Mesenteric fat pad (tissue), 1 donor: ENCODE results near the gene GNA12. TPM values are rescaled to one million over a fixed set of nuclear protein-coding genes. Genes with fewer than 3 reads are reported as not detected.

Experiments
- DNase-seq: peaks from one replicate; pipeline ENCODE4 v3.0.0-alpha.2; 2020; ENCODE audit warnings: low spot score
- total RNA-seq: library from RNA; stranded (reverse); fragmentation: NEBNext Ultra II Directional; extraction: Animal tissue kit (Norgen Biotek cat#: 25700); gene quantifications from one replicate; pipeline ENCODE4 v1.2.1, GENCODE V29; 2021
- donor health status: DM: yes; HTN: yes; CAD: no.

GNA12 gene
- total RNA-seq, 1 donor from 2014 or later: 70.1 TPM

- DNase-seq: no peak
Observed at GRCh38 chr7:2718296-2718965, 125.7 kb downstream of the GNA12 start.

- no peak for DNase-seq
Observed at GRCh38 chr7:2717293-2718261, 126.5 kb downstream of the GNA12 start.

- no peak for DNase-seq
Observed at GRCh38 chr7:2716906-2717292, 127.2 kb downstream of the GNA12 start.

GRCh38 chr7:2716488-2716887 lies 127.6 kb downstream of the GNA12 start:
- no peak for DNase-seq

GRCh38 chr7:2715341-2716231 lies 128.5 kb downstream of the GNA12 start:
- no peak for DNase-seq

- no peak for DNase-seq
Observed at GRCh38 chr7:2714636-2715035, 129.5 kb downstream of the GNA12 start.

GRCh38 chr7:2713978-2714377 lies 130.1 kb downstream of the GNA12 start:
- no peak for DNase-seq

- DNase-seq: no peak
Observed at GRCh38 chr7:2713370-2713769, 130.7 kb downstream of the GNA12 start.

GRCh38 chr7:2711895-2712675 lies 132.0 kb downstream of the GNA12 start:
- DNase-seq: no peak

- no peak for DNase-seq
Observed at GRCh38 chr7:2710901-2711551, 133.1 kb downstream of the GNA12 start.

GRCh38 chr7:2710286-2710655 lies 133.8 kb downstream of the GNA12 start:
- no peak for DNase-seq

- DNase-seq: no peak
Observed at GRCh38 chr7:2709553-2710285, 134.4 kb downstream of the GNA12 start.

GRCh38 chr7:2708547-2709310 lies 135.4 kb downstream of the GNA12 start:
- DNase-seq: no peak

- DNase-seq: no peak
Observed at GRCh38 chr7:2708041-2708440, 136.1 kb downstream of the GNA12 start.

GRCh38 chr7:2707481-2707880 lies 136.6 kb downstream of the GNA12 start:
- no peak for DNase-seq

GRCh38 chr7:2706685-2707126 lies 137.4 kb downstream of the GNA12 start:
- no peak for DNase-seq

GRCh38 chr7:2705371-2706096 lies 138.6 kb downstream of the GNA12 start:
- no peak for DNase-seq

GRCh38 chr7:2702594-2702957 lies 141.5 kb downstream of the GNA12 start:
- DNase-seq: no peak
